SKM-1 treated with dmso at 0.1 percent for 144 hours (cell line): ENCODE measurements around the gene UBE2E1.

Experiments
- DNase-seq: peaks from one replicate; lab custom pipeline; 2025; ENCODE audit not compliant: unreplicated experiment; lab: John Stamatoyannopoulos, UW

UBE2E1 gene

DNA sequence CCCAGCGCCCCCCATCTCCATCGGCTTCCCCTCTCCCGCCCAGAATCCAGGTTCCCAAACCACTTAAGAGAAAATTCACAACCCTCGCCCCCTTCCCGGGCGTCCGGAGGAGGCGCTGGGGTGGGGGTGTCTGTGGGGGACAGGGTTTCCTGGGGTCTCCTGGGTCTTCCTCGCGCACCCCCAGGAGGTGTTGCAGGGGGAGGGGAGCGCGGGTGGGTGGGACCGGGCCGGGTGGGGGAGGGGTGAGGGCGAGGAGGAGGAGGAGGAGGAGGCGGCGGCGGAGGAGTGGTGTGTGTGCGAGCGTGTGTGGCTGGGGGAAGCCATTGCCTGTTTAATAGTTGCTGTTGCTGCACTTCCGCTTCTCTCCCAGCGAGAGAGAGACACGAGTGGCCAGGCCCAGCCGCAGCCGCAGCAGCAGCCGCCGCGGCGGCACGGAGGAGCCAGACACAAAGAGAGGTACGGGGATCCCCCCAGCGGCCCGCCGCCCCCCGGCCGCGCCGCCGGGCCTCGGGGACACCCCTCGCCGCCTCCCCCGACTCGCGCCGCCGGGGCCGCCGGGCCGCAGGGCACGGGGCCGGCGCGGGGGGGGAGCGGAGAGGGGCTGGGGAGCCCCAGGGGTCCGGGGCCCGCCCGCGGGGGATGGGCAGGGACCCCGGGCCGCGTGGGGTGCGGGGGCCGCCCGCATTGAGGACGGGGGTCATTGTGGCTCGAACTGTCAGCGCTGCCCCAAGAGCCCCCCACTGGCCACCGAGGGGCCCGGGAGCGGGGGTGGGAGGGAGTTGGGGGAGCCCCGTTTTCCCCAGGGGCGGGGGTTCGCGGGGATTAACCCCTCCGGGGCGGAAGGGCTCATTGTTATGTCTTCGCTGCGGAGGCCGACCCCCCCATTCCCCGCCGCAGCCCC, at the start of gene UBE2E1:
TSS of gene UBE2E1 (plus strand) at position 323 of the 901 bp plus-strand sequence. CDS start 1,315 bp downstream, outside the sequence.
- DNase-seq, result peak; percentile 60

GRCh38 chr3:23756206-23756840, 49.4 kb upstream of the UBE2E1 start:
- no peak for DNase-seq

GRCh38 chr3:23758253-23758838, 47.4 kb upstream of the UBE2E1 start:
- DNase-seq, result no peak

DNA sequence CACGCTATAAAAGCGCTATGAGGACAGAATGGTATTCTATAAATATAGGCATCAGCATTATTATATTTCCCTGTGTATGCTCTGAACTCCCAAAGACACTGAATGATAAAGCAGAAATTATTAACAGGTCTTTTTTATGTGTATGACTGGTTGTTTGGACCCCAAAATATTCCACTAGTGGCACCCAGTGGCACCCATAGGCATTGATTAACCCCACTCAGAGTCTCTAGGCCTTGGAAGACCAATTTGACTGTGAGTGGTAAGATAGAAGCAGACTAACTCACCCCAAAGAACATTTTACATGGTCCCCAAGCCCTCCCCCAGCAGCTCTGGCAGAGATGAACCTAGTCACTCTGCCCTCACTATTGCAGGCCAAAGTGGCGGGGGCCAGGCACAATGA, 45.4 kb upstream of the UBE2E1 start:
- DNase-seq, result no peak

GRCh38 chr3:23760871-23761373, 44.8 kb upstream of the UBE2E1 start:
- no peak for DNase-seq

DNA sequence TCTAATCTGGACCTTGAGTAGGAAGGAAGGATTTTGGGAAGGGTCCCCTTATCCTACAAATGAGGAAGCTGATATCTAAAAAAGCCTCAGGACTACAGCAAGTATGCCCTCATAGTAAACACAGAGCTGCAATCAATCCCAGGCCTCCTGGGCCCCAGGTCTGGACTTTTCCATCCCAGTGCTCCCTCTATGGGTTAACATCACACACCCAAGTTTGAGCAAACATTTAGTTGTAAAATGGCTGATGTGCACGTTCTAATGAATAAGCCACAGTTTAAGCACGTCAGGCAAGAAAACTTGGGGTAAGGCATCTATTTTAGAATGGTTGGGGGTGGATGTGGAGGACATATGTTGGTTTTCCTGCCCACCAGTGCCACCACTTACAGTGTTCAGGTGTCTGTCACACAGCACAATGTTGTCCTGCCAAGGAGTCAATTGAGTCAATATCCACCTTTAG, 44.3 kb upstream of the UBE2E1 start:
- DNase-seq, result no peak

- no peak for DNase-seq
Observed at GRCh38 chr3:23762214-23762613, 43.5 kb upstream of the UBE2E1 start.

GRCh38 chr3:23762759-23763477, 42.8 kb upstream of the UBE2E1 start:
- DNase-seq, result no peak

GRCh38 chr3:23764407-23764806, 41.3 kb upstream of the UBE2E1 start:
- no peak for DNase-seq

DNA sequence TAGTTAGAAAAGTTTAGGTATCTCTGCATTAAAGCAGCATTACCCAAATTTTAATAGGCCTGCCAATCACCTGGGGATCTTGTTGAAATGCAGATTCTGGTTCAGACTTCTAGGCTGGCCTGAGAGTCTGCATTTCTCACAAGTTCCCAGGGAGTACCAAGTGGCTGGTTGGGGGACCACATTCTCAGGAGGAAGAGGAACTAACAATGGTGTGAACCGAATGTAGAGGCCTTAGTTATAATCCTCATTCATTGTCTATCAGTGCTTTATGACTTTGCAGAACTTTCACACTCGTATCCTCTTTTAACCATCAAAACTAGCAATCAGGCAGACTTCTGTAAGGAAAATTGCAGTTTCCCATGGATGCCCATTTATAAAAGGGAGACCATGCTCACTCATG, 38.2 kb upstream of the UBE2E1 start:
- DNase-seq, result no peak

DNA sequence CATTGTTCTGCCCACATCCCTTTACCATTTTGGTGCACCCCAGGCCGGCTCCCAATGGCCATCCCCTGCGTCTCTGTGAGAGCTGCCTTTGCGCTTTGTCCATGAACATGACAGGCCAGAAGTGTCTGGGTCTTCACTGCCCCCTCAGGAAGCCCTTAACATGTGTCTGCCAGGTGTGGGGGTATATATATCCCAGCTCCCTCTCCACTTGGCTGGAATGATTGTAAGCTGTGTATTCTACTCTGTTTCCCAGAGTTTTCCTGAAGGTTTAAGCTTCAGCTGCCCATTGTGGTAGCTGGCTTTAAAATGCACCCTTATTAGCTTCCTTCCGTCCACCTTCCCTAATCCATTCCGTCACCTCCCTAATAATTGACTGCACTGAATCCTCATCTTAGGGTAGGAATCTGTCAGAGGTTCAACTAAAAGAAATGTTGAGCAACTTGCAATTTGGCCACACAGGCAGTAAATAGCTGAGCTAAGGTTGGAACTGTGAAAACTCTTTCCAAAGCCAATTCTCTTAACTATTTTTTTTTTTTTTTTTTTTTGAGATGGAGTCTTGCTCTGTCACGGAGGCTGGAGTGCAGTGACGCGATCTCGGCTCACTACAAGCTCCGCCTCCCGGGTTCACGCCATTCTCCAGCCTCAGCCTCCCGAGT, 30.4 kb upstream of the UBE2E1 start:
- no peak for DNase-seq

GRCh38 chr3:23776352-23776891, 29.3 kb upstream of the UBE2E1 start:
- no peak for DNase-seq

- no peak for DNase-seq
Observed at GRCh38 chr3:23778446-23778845, 27.3 kb upstream of the UBE2E1 start.

DNA sequence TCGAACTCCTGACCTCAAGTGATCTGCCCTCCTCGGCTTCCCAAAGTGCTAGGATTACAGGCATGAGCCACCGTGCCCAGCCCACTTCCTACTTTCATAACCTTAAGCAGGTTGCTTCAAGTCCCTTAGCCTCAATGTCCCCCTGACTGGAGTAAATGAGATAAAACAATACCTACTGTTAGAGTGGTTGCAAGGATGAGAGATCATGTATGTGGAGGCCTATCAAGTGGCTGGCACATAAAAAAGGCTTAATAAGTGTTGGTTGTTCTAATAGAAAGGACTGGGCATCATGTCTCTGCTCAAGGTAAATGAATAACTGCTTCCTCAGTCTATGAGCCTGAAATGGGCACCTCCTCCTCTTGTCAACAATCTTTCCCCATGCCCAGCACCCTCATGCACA, 25.9 kb upstream of the UBE2E1 start:
- DNase-seq, result no peak

- DNase-seq, result no peak
Observed at GRCh38 chr3:23781051-23781450, 24.7 kb upstream of the UBE2E1 start.

DNA sequence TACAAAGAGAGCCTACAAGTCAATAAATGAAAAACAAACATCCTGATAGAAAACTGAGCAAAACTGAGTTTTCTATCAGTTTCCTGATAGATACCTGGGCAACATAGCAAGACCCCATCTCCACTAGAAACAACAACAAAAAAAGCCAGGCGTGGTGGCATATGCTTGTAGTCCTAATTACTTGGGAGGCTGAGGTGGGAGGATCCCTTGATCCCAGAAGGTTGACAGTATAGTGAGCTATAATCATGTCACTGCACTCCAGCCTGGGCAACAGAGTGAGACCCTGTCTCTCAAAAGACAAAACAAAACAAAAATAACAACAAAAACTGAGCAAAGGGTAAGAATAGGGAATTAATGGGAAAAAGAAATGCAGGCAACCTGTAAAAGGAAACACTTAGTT, 23.9 kb upstream of the UBE2E1 start:
- no peak for DNase-seq

GRCh38 chr3:23785097-23785645, 20.6 kb upstream of the UBE2E1 start:
- no peak for DNase-seq

- no peak for DNase-seq
Observed at GRCh38 chr3:23785882-23786281, 19.9 kb upstream of the UBE2E1 start.

GRCh38 chr3:23791678-23792077, 14.1 kb upstream of the UBE2E1 start:
- DNase-seq, result no peak

- no peak for DNase-seq
Observed at GRCh38 chr3:23793528-23794134, 12.1 kb upstream of the UBE2E1 start.
